ENCODE results near the gene BEND6.
"Not testable (repeated sequence)": the region's sequence is repeated elsewhere in the genome, so short reads cannot be mapped to it uniquely, and the experiment has no call there.

The BEND6 gene

GRCh38 chr6:57033228-57033627 is 78.3 kb downstream of the BEND6 start:
- no peak for DNase-seq (ENCODE audit: low read depth in 2 of 2)

- no peak for DNase-seq (ENCODE audit: low read depth in 2 of 2)
Observed at GRCh38 chr6:57035549-57035948, 80.6 kb downstream of the BEND6 start.

DNA sequence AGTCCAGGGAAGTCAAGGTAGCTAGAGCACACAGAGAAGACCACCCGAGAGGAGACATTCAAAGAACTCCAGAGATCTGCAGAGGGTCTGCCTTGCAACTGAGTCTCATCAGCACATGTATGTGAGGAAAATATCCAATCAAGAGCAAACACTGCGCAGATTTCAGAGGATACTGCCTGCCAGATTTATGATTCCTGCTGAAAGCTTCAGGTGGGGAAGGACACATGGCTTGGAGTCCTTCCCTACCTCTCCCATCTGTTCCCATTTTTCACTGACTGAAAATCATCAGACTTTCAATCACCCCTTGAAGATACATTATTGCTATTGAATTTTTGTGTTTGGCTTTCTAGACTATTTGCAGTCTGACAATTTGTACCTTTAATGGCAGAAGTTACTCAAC is 84.0 kb downstream of the BEND6 start:
- DNase-seq (ENCODE audit: low read depth in 2 of 2) = no peak

DNA sequence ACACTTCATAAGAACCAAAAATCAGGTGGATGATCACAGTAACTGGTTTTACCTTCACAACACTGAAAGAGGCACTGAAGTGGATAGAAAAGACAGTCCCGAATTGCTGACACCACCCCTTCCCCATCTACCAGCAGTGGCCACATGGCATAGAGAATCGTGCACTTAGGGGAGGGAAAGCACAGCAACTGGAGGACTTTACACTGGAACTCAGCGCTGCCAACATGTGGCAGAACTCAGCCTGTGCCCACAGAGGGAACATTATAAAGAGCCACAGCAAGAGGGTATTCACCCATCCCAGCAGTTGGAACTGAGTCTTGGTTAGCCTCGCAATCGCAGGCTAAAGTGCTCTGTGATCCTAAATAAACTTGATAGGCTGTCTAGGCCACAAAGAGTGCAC is 85.1 kb downstream of the BEND6 start:
- DNase-seq (ENCODE audit: low read depth in 2 of 2) = no peak

GRCh38 chr6:57044061-57044460 is 89.2 kb downstream of the BEND6 start:
- DNase-seq (ENCODE audit: low read depth in 2 of 2) = not testable (repeated sequence)

GRCh38 chr6:57044568-57044967 is 89.7 kb downstream of the BEND6 start:
- DNase-seq (ENCODE audit: low read depth in 2 of 2) = no peak

GRCh38 chr6:57046332-57047256 is 91.7 kb downstream of the BEND6 start, which contains the start of gene KIAA1586:
TSS of gene KIAA1586 (plus strand) at chr6:57046693. CDS start at chr6:57046756, 63 bp downstream.
- DNase-seq (ENCODE audit: low read depth in 2 of 2) = peak; percentile 54 to 63

DNA sequence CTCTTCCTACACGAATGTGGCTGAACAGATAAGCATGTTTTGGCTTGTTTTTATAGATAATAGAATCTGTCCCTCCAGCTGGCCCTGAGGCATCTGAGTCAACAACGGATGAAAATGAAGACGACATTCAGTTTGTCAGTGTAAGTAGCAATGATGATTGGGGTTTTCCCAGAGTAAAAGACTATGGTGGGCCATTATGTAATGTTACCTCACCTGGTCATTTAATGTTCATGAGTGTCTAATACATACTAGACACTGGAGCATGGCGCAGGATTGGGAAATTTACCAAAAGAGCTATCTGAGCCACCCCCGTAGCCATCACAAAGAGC is 92.3 kb downstream of the BEND6 start:
- not testable (repeated sequence) for DNase-seq (ENCODE audit: low read depth in 2 of 2)

DNA sequence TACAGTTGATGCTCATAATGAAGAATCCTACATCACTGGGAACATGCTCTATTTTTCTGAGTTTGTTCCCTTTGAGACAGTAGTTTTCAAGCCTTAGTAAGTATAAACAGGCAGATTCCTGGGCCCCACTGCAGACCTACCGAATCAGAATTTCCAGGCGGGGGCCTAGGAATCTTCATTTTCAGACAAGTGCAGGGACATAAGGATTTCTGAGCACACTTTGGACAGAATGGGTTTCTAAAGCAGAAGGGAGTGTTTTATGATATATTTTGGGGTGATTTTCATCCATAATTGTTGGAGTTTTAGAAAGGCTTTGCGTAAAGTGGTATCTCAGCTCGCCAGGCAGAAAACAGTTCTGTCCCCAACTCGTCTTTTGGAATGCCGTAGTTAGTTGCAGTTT is 93.0 kb downstream of the BEND6 start:
- not testable (repeated sequence) for DNase-seq (ENCODE audit: low read depth in 2 of 2)

GRCh38 chr6:57048577-57048976 is 93.7 kb downstream of the BEND6 start:
- DNase-seq (ENCODE audit: low read depth in 2 of 2) = no peak

GRCh38 chr6:57063847-57064246 is 108.9 kb downstream of the BEND6 start:
- no peak for DNase-seq (ENCODE audit: low read depth in 2 of 2)

GRCh38 chr6:57064809-57065208 is 109.9 kb downstream of the BEND6 start:
- no peak for DNase-seq (ENCODE audit: low read depth in 2 of 2)

GRCh38 chr6:57068061-57068460 is 113.2 kb downstream of the BEND6 start:
- DNase-seq (ENCODE audit: low read depth in 2 of 2) = no peak

GRCh38 chr6:57069228-57069627 is 114.3 kb downstream of the BEND6 start:
- DNase-seq (ENCODE audit: low read depth in 2 of 2) = no peak

DNA sequence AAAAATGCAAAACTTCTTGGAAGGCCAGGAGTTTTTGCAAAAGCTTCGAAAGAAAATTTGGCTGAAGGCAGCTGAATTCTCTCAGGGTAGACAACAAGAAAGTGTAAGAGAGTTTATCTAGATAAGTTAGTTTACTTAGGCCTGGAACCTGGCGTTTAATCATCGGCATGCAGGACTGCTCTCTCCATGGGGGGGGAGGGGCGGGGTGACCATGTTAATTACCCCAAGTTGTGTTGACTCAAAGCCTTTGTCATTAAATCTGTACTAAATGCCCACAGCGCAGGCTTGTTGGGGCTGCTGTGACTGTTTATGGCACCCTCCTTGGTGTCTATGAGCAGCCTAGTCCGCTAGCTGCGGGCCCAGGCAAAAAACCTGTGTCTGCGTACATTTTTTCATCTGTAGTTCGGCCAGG is 115.0 kb downstream of the BEND6 start:
- no peak for DNase-seq (ENCODE audit: low read depth in 2 of 2)

GRCh38 chr6:57072108-57072507 is 117.2 kb downstream of the BEND6 start:
- DNase-seq (ENCODE audit: low read depth in 2 of 2) = no peak

DNA sequence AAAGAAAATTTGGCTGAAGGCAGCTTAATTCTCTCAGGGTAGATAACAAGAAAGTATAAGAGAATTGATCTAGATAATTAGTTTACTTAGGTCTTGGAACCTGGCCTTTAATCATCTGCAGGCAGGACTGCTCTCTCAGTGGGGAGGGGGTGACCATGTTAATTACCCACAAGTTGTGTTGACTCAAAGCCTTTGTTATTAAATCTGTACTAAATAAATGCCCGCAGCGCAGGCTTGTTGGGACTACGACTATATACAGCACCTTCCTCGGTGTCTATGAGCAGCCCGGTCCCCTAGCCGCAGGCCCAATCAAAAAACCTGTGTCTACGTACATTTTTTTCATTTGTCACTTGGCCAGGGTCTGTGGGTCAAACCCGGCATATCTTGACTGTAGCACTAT is 119.5 kb downstream of the BEND6 start:
- DNase-seq (ENCODE audit: low read depth in 2 of 2) = no peak

GRCh38 chr6:57075092-57075491 is 120.2 kb downstream of the BEND6 start:
- no peak for DNase-seq (ENCODE audit: low read depth in 2 of 2)
